Heart left ventricle (tissue), 16 donors: Measurements from ENCODE around the gene TNNC2. TPM values are rescaled to one million over a fixed set of nuclear protein-coding genes. Genes with fewer than 3 reads are reported as not detected.

Experiments
- ATAC-seq, 4 donors: fragments of 200-7000 bp; cut with Tn5 transposase; one replicate each; pipeline ENCODE4 v1.9.1; 2020 to 2022; ENCODE audit warnings: moderate library complexity in 4 of 4, mild to moderate bottlenecking in 3 of 4, moderate number of reproducible peaks in 1 of 4
- DNase-seq, 5 donors: peaks; one replicate each; pipeline ENCODE4 v3.0.0-alpha.2; 2020
- H3K27ac ChIP-seq, 12 donors: fragments of 200-600 bp; sonication (generic) in 4 of 12; one replicate each; pipeline versions ENCODE4 v1.5.0 to v1.8.0; 2016 to 2022; ENCODE audit warnings: mild to moderate bottlenecking in 2 of 12
- H3K27me3 ChIP-seq, 9 donors: fragments of 200-600 bp; sonication (generic) in 2 of 9; one replicate each; pipeline versions ENCODE4 v1.5.1 to v1.8.0; 2016 to 2022; ENCODE audit warnings: mild to moderate bottlenecking in 3 of 9
- H3K36me3 ChIP-seq, 9 donors: fragments of 200-600 bp; sonication (generic) in 2 of 9; one replicate each; pipeline versions ENCODE4 v1.5.0 to v1.8.0; 2018 to 2022; ENCODE audit warnings: mild to moderate bottlenecking in 2 of 9
- H3K4me1 ChIP-seq, 12 donors: fragments of 200-600 bp; sonication (generic) in 4 of 12; one replicate each; pipeline versions ENCODE4 v1.5.0 to v1.8.0; 2016 to 2022; ENCODE audit warnings: mild to moderate bottlenecking in 3 of 12
- H3K4me3 ChIP-seq, 12 donors: fragments of 200-600 bp; sonication (generic) in 4 of 12; one replicate each; pipeline versions ENCODE4 v1.5.0 to v1.8.0; 2017 to 2022; ENCODE audit warnings: mild to moderate bottlenecking in 9 of 12, moderate library complexity in 4 of 12
- H3K9me3 ChIP-seq, 12 donors: fragments of 200-600 bp; sonication (generic) in 4 of 12; one replicate each; pipeline versions ENCODE4 v1.5.0 to v1.8.0; 2016 to 2022; ENCODE audit warnings: mild to moderate bottlenecking in 1 of 12
- POLR2A ChIP-seq, 2 donors: fragments of 450-650 bp; IDR thresholded peaks; one replicate each; pipeline ENCODE4 v1.6.1; 2017; ENCODE audit warnings: antibody characterized with exemption in 2 of 2, mild to moderate bottlenecking in 2 of 2, moderate library complexity in 2 of 2
- WGBS, 4 donors: extraction: QIAGEN DNeasy Blood & Tissue Kit in 2 of 4; methylation state at CpG; one replicate each; pipeline versions ENCODE4 v1.1.5 to v1.1.7; 2013 to 2018; 5-methylcytosine and 5-hydroxymethylcytosine counted together
- intact Hi-C, 10 donors: fragments of 100-400 bp; cut with DNase I; formaldehyde crosslinking; loops; one replicate each; pipeline versions ENCODE4 v1.11.1 to v1.14.2; 2022
- polyA plus RNA-seq, 2 donors: library from polyadenylated mRNA; stranded (reverse); fragments of 200-250 nt; gene quantifications; one replicate each; pipeline ENCODE4 v1.2.3, GENCODE V29; 2013
- total RNA-seq, 9 donors: library from RNA; depleted of rRNA in 2 of 9; stranded (reverse); fragments of >200 nt in 2 of 9; fragmentation: NEBNext Ultra II Directional in 3 of 9; extraction: Animal tissue kit (Norgen Biotek cat#: 25700) in 3 of 9; gene quantifications; one replicate each; pipeline versions ENCODE4 v1.1.0 to v1.2.4, GENCODE V29; 2016 to 2023
- TF ChIP-seq, protein P1 (sequence below), 12 donors: fragments of 200-600 bp; sonication (generic) in 4 of 12; IDR thresholded peaks; one replicate each; pipeline versions ENCODE4 v1.5.0 to v1.8.0; 2018 to 2022; ENCODE audit warnings: antibody characterized with exemption in 12 of 12, mild to moderate bottlenecking in 5 of 12
- donor health status: ischemic (EF 13 %, LVEDD 7.1; RV severe dilation, severe dysfunction).
- donor health status: healthy with polysubstance abuse.
- donor health status: DM: no; HTN: yes; CAD: no.
- donor health status: DM: no; HTN: no; CAD: no.
- donor health status: ischemic (EF 25% LVEDD 6.9; RV normal size, moderate dysfunction).
- donor health status: ischemic (EF 25% LVEDD 5.7; RV mildly dilated, moderate dysfunction).
- donor health status: healthy.
- donor health status: DM: yes; HTN: yes; CAD: no.
- donor health status: ischemic (EF 35%, LVEDD 5.7; RV mildly dilated, moderate dysfunction).
- donor health status: nonischemic (EF 11% LVEDD 7.7; RV severe dilation, severe dysfunction).
- donor health status: DM: yes; HTN: yes; CAD: no.
- donor health status: PGD.
- donor health status: ischemic (EF 29% LVEDD 5.4; RV normal size, mild dysfunction).
- donor health status: nonischemic (EF 23%, LVEDD 6.1; RV moderate dilation, normal function).

TNNC2 gene
- total and polyA plus RNA-seq, 11 donors = 0.14 to 0.30 TPM; not detected in 9

DNA sequence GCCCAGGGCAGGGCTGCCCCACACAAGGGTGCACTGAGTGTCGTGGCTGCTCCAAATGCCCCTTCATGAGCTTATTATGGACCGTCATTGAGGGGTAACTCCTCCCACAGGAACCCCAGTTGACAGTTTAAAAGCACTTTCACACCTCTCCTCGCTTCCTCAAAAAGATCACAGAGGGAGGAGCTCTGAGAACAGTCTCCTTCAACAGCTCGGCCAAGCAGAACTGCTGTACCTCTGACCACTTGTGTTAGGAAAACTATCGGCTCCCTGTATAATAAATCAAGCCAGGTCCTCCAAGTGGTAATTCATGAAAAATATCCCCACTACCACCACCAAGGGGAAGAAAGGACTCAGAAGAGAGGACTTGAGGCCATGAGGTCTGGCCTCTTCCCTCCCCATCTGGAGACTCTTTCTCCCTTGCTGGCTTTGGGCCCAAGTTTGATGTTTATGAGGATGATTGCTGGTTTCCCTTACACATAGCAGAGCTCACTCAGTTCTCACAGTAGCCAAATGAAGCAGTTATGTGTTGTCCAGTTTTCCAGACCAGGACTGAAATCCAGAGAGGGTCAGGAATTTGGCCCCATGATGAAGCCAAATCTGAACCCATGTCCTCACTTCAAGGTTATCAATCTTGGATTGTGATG, 15.2 kb upstream of the TNNC2 start:
- WGBS, 4 donors = 45 to 66% (median 59%) methylated on average over 5 of the region's 5 CpGs
- ATAC-seq (peak in 3 of 4 donors; percentile 14 to 35 (median 15)), DNase-seq (no peak)
- peak overlapping the region in 9 of 12 donors; percentile 11 to 66 (median 29) for H3K27ac ChIP-seq
- H3K4me1 ChIP-seq = peaks cover 0 to 31% (median 19%) of the 10 kb centered on the region in 12 donors
- no peak overlapping the region for H3K4me3 ChIP-seq
- H3K27me3 ChIP-seq = no peaks in the 10 kb centered on the region
- H3K36me3 ChIP-seq = peaks cover 0 to 100% (median 84%) of the 10 kb centered on the region in 9 donors
- no peak for TF ChIP-seq POLR2A (IDR thresholded peaks at IDR 0.05)
- TF ChIP-seq, protein P1, sequence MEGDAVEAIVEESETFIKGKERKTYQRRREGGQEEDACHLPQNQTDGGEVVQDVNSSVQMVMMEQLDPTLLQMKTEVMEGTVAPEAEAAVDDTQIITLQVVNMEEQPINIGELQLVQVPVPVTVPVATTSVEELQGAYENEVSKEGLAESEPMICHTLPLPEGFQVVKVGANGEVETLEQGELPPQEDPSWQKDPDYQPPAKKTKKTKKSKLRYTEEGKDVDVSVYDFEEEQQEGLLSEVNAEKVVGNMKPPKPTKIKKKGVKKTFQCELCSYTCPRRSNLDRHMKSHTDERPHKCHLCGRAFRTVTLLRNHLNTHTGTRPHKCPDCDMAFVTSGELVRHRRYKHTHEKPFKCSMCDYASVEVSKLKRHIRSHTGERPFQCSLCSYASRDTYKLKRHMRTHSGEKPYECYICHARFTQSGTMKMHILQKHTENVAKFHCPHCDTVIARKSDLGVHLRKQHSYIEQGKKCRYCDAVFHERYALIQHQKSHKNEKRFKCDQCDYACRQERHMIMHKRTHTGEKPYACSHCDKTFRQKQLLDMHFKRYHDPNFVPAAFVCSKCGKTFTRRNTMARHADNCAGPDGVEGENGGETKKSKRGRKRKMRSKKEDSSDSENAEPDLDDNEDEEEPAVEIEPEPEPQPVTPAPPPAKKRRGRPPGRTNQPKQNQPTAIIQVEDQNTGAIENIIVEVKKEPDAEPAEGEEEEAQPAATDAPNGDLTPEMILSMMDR (IDR thresholded peaks at IDR 0.05) = no peak
- intact Hi-C loops = no loop called here
- H3K9me3 ChIP-seq = no peaks in the 10 kb centered on the region

DNA sequence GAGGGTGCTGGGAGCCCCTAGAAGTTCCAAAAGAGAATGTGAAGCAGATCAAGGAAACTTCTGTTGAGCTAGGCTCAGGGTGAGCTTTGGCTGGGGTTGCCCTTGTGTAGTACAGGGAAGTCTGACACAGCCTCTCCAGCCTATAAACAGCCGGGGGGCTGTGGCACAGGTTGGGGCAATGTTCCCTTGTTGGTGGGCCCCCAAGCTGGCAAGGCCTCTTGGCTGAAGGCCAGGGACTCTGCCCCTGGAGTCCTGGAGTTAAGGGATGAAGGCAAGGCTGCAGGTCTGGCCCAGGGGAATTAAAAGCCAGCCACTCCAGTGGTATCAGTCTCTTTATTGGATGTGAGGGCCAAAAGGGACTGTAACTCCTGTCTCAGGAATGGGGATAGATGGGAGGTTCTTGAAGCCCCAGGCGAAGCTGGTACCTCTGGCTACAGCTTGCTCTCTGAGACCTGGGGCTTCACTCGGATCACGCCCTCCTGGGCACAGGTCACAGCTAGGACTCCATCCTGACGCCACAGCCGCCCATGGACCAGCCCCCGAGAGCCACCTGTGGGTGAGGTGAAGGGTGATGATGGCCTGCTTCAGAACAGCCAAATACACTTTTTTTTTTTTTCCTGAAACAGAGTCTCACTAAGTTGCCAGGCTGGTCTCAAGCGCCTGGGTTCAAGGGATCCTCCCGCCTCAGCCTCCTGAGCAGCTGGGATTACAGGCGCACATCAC, 14.5 kb upstream of the TNNC2 start:
- Histone ChIP-seq H3K27me3 (no peaks in the 10 kb centered on the region), H3K4me1 (peaks cover 0 to 37% (median 25%) of the 10 kb centered on the region in 12 donors), H3K4me3 (no peak overlapping the region), H3K36me3 (peaks cover 0 to 100% (median 80%) of the 10 kb centered on the region in 9 donors), H3K27ac (peak overlapping the region in 7 of 12 donors; percentile 11 to 66 (median 38)), H3K9me3 (no peaks in the 10 kb centered on the region)
- TF ChIP-seq, protein P1 (IDR thresholded peaks at IDR 0.05) = no peak
- TF ChIP-seq POLR2A (IDR thresholded peaks at IDR 0.05) = no peak
- intact Hi-C loops = no loop called here
- DNase-seq = no peak
- whole genome bisulfite sequencing, 4 donors = 81 to 95% (median 91%) methylated on average over 9 to 10 of the region's 10 CpGs
- ATAC-seq = peak in 3 of 4 donors; percentile 3 to 14 (median 8)

GRCh38 chr20:45840700-45841198, 13.6 kb upstream of the TNNC2 start:
- TF ChIP-seq, protein P1 (IDR thresholded peaks at IDR 0.05) = no peak
- TF ChIP-seq POLR2A (IDR thresholded peaks at IDR 0.05) = no peak
- H3K4me1 ChIP-seq = peaks cover 0 to 42% (median 30%) of the 10 kb centered on the region in 12 donors
- DNase-seq (no peak), ATAC-seq (peak in 1 of 4 donors; percentile 24)
- no peaks in the 10 kb centered on the region for H3K27me3 ChIP-seq
- H3K27ac ChIP-seq = peak overlapping the region in 2 of 12 donors; percentile 11 to 66
- intact Hi-C loops = no loop called here
- H3K4me3 ChIP-seq = no peak overlapping the region
- H3K9me3 ChIP-seq = no peaks in the 10 kb centered on the region
- 90 to 94% (median 92%) methylated on average over 15 to 25 of the region's 25 CpGs for WGBS, 4 donors
- H3K36me3 ChIP-seq = peaks cover 0 to 92% (median 72%) of the 10 kb centered on the region in 9 donors

DNA sequence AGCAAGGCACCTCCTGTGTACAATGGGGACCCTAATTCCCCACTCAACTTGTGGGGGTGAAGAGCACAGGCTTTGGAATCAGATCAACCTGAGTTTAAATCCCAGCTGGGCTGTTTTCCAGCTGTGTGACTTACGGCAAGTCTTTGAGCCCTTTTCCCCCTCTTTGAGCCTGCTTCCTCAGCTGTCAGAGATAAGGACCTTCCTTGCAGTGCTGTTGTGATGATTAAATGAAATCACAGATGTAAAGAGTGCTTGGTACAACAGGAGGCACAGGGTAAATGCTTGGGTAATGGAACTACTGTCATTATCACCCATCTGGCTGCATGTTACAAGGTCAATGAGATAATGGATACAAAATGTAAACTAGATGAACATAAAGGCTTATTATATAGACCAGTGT, 9.7 kb upstream of the TNNC2 start:
- TF ChIP-seq POLR2A (IDR thresholded peaks at IDR 0.05) = no peak
- TF ChIP-seq, protein P1 (IDR thresholded peaks at IDR 0.05) = no peak
- 2 to 25% (median 13%) methylated on average over 1 of the region's 1 CpG for WGBS, 4 donors
- Histone ChIP-seq H3K36me3 (peaks cover 0 to 53% (median 34%) of the 10 kb centered on the region in 9 donors), H3K27ac (peak overlapping the region in 5 of 12 donors; percentile 12 to 99 (median 37)), H3K9me3 (no peaks in the 10 kb centered on the region), H3K27me3 (no peaks in the 10 kb centered on the region), H3K4me1 (peaks cover 0 to 50% (median 38%) of the 10 kb centered on the region in 12 donors), H3K4me3 (peak overlapping the region in 1 of 12 donors; percentile 12)
- intact Hi-C loops = loop anchor here in 2 of 10 donors (10.0 kb wide), 1 partner anchor 98 kb away; the partner anchor contains the start of gene PCIF1 (in 2 of the 2)
- DNase-seq (no peak), ATAC-seq (no peak)
